ENCODE data around the gene FILIP1L.

- TF ChIP-seq CTCF (IDR thresholded peaks at IDR 0.05; ENCODE audit: insufficient read depth, low read length, poor library complexity, severe bottlenecking) (no peak), EZH2phosphoT487 (conservative IDR thresholded peaks at IDR 0.05; ENCODE audit: low read length) (no peak)
Measured at GRCh38 chr3:99848433-99848832, 265.9 kb downstream of the FILIP1L start.
